ENCODE data around the gene EEPD1. TPM values are rescaled to one million over a fixed set of nuclear protein-coding genes. Genes with fewer than 3 reads are reported as not detected.
"Not testable (repeated sequence)": the region's sequence is repeated elsewhere in the genome, so short reads cannot be mapped to it uniquely, and the experiment has no call there.

The EEPD1 gene
- total RNA-seq, 1 donor from 2014 or later, result 18.0 TPM

GRCh38 chr7:36318116-36318515 lies 165.1 kb downstream of the EEPD1 start:
- Mint-ChIP-seq H3K36me3 (peaks cover 4% of the 10 kb centered on the region), H3K9me3 (peaks cover 6% of the 10 kb centered on the region), H3K27me3 (ENCODE audit: low read depth) (no peaks in the 10 kb centered on the region), H3K4me3 (no peak overlapping the region), H3K4me1 (peaks cover 12% of the 10 kb centered on the region), H3K27ac (peak overlapping the region; percentile 12)
- TF ChIP-seq CTCF (IDR thresholded peaks at IDR 0.05; ENCODE audit: unreplicated experiment), result no peak
- DNase-seq (ENCODE audit: low spot score in 2 of 2, unreplicated experiment in 2 of 2), result no peak

GRCh38 chr7:36321284-36321683 lies 168.2 kb downstream of the EEPD1 start:
- H3K9me3 Mint-ChIP-seq, H3K36me3 Mint-ChIP-seq: not testable (repeated sequence)

DNA sequence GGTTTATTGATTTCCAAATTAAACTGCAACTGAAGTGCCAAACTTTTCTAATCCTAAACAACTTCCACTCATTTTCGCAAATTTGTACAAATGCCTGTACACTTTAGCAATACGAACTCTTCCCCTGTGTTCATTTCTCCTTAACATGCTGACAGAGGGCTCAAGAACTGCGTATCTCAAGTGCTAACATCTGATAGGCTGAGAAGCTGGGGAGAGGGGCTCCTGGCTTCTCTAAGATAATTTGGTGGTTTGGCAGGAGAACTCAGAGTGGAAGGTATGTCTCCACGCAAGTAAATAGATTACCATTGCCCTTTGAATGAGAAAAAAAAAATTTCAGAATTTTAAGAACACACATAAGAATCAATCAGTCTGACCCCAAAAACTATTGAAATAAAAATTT lies 183.3 kb downstream of the EEPD1 start:
- no peaks in the 10 kb centered on the region for H3K9me3 Mint-ChIP-seq
- H3K4me1 Mint-ChIP-seq, result no peaks in the 10 kb centered on the region
- H3K27me3 Mint-ChIP-seq (ENCODE audit: low read depth), result no peaks in the 10 kb centered on the region
- TF ChIP-seq CTCF (IDR thresholded peaks at IDR 0.05; ENCODE audit: unreplicated experiment), result no peak
- peaks cover 22% of the 10 kb centered on the region for H3K36me3 Mint-ChIP-seq
- no peak overlapping the region for H3K4me3 Mint-ChIP-seq
- DNase-seq (ENCODE audit: low spot score in 2 of 2, unreplicated experiment in 2 of 2), result no peak
- H3K27ac Mint-ChIP-seq, result no peak overlapping the region

More at GRCh38 chr7:36321284-36321683, 168.2 kb downstream of the EEPD1 start:
- H3K4me3 Mint-ChIP-seq; H3K27ac Mint-ChIP-seq; H3K4me1 Mint-ChIP-seq; DNase-seq (ENCODE audit: low spot score in 2 of 2, unreplicated experiment in 2 of 2); H3K27me3 Mint-ChIP-seq (ENCODE audit: low read depth): not testable (repeated sequence)

DNA sequence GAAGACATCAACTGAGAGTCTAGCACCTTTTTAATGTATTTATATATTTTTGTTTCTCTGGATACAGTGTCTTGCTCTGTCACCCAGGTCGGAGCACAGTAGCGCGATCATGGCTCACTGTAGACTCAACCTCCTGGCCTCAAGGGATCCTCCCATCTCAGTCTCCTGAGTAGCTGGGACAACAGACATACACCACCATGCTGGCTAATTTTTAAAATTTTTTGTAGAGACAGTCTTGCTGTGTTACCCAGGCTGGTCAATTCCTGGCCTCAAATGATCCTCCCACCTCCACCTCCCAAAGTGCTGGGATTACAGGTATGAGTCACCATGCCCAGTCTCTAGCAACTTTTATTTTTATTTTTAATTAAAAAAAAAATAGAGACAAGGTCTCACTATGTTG lies 185.2 kb downstream of the EEPD1 start:
- TF ChIP-seq CTCF (IDR thresholded peaks at IDR 0.05; ENCODE audit: unreplicated experiment), result no peak
- no peak for DNase-seq (ENCODE audit: low spot score in 2 of 2, unreplicated experiment in 2 of 2)
- Mint-ChIP-seq H3K9me3 (no peaks in the 10 kb centered on the region), H3K4me1 (no peaks in the 10 kb centered on the region), H3K36me3 (peaks cover 13% of the 10 kb centered on the region), H3K27me3 (ENCODE audit: low read depth) (no peaks in the 10 kb centered on the region), H3K4me3 (no peak overlapping the region), H3K27ac (no peak overlapping the region)

DNA sequence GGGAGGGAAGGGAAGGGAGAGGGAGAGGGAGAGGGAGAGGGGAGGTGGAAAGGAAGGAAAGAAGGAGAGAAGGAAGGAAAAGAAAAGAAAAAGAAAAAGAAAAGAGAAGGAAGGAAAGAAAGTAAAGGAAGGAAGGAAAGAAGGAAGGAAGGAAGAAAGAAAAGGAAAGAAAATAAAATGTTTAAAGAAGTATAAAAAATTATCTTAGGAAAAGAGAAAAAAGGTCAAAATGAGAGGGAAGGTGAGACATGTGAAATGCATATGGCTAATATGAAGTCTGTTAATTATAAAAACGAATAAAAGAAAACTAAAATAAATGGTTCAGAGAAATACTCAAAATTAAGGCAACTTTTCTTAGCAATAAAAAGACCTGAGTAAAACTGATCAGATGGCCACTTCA lies 190.5 kb downstream of the EEPD1 start:
- Mint-ChIP-seq H3K36me3 (peaks cover 4% of the 10 kb centered on the region), H3K4me1 (peaks cover 8% of the 10 kb centered on the region)

DNA sequence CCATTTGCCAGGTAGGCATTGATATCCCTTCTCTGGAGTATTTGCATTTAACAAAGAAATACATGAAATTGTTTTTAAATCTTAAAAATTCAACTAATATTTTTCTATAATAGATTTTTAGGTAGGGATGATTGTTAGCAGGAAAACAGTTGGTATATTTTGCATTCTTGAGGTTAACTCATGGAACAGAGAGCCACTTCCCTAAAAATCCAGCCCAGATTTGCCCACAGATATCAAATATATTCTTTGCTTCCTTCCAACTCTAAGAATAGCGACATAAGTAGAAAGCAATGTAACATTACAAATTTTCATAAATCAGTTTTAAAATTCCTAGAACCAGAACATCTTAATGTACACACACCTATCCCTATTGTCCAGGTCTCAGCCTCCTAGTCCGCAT lies 191.6 kb downstream of the EEPD1 start:
- no peak for DNase-seq (ENCODE audit: low spot score in 2 of 2, unreplicated experiment in 2 of 2)
- TF ChIP-seq CTCF (IDR thresholded peaks at IDR 0.05; ENCODE audit: unreplicated experiment), result no peak
- peaks cover 6% of the 10 kb centered on the region for H3K9me3 Mint-ChIP-seq
- peaks cover 4% of the 10 kb centered on the region for H3K36me3 Mint-ChIP-seq
- peaks cover 16% of the 10 kb centered on the region for H3K4me1 Mint-ChIP-seq
- H3K27me3 Mint-ChIP-seq (ENCODE audit: low read depth), result no peaks in the 10 kb centered on the region
- no peak overlapping the region for H3K27ac Mint-ChIP-seq
- no peak overlapping the region for H3K4me3 Mint-ChIP-seq

More for the DNA sequence above, 190.5 kb downstream of the EEPD1 start:
- no peak for TF ChIP-seq CTCF (IDR thresholded peaks at IDR 0.05; ENCODE audit: unreplicated experiment)
- no peaks in the 10 kb centered on the region for H3K27me3 Mint-ChIP-seq (ENCODE audit: low read depth)
- no peak for DNase-seq (ENCODE audit: low spot score in 2 of 2, unreplicated experiment in 2 of 2)
- H3K4me3 Mint-ChIP-seq, result no peak overlapping the region
- no peak overlapping the region for H3K27ac Mint-ChIP-seq
- H3K9me3 Mint-ChIP-seq, result peaks cover 6% of the 10 kb centered on the region

All from mesothelial cell of epicardium (in vitro differentiated cells).